PC-9 (cell line): Measurements from ENCODE around the gene HOXB6. TPM values are rescaled to one million over a fixed set of nuclear protein-coding genes. Genes with fewer than 3 reads are reported as not detected.

Experiments
- BruUV-seq: library from RNA; stranded (reverse); fragments of 400-500 nt; replicated peaks from 2 replicates; lab custom pipeline; 2021; lab: Mats Ljungman, UMichigan
- CTCF ChIA-PET: fragments of 300-600 bp; sonication (Branson Sonifier 250); formaldehyde crosslinking; loops from one replicate; lab custom pipeline; 2022; ENCODE audit warnings: antibody characterized with exemption; lab: Charles Lee
- POLR2A ChIA-PET: fragments of 300-600 bp; sonication (Branson Sonifier 250); formaldehyde crosslinking; loops from one replicate; lab custom pipeline; 2022; ENCODE audit warnings: antibody characterized with exemption; ENCODE audit not compliant: unreplicated experiment; lab: Charles Lee
- DNase-seq, 2 experiments: peaks; one replicate each; pipeline versions ENCODE4 v3.0.0 to v3.0.0-alpha.2; 2015 to 2022; ENCODE audit warnings: mixed read lengths in 1 of 2
- H2AFZ ChIP-seq: fragments of 200-600 bp; sonication (generic); 2 replicates; pipeline ENCODE4 v1.8.1; 2017; ENCODE audit warnings: antibody characterized with exemption
- H3F3A ChIP-seq: fragments of 200-600 bp; sonication (generic); 2 replicates; pipeline ENCODE4 v1.8.1; 2017; ENCODE audit warnings: antibody characterized with exemption, mild to moderate bottlenecking, low read depth; ENCODE audit not compliant: insufficient read depth
- H3K27ac ChIP-seq: fragments of 200-600 bp; sonication (generic); 2 replicates; pipeline ENCODE4 v1.6.1; 2016; ENCODE audit warnings: mixed run types
- H3K27me3 ChIP-seq: fragments of 200-600 bp; sonication (generic); 2 replicates; pipeline ENCODE4 v1.6.1; 2016; ENCODE audit warnings: low read depth, mixed run types; ENCODE audit not compliant: insufficient read depth
- H3K36me3 ChIP-seq: fragments of 200-600 bp; sonication (generic); 2 replicates; pipeline ENCODE4 v1.6.1; 2016; ENCODE audit warnings: low read depth, mixed run types
- H3K4me1 ChIP-seq: fragments of 200-600 bp; sonication (generic); replicated peaks from 2 replicates; pipeline ENCODE4 v1.6.1; 2016; ENCODE audit warnings: mixed run types; ENCODE audit not compliant: insufficient read depth
- H3K4me2 ChIP-seq: fragments of 200-600 bp; sonication (generic); 2 replicates; pipeline ENCODE4 v1.6.1; 2017; ENCODE audit warnings: mixed run types
- H3K4me3 ChIP-seq: fragments of 200-600 bp; sonication (generic); 2 replicates; pipeline ENCODE4 v1.6.1; 2016; ENCODE audit warnings: mixed run types
- H3K79me2 ChIP-seq: fragments of 200-600 bp; sonication (generic); 2 replicates; pipeline ENCODE4 v1.6.1; 2017; ENCODE audit warnings: low read depth, mixed run types
- H3K9me2 ChIP-seq: fragments of 200-600 bp; sonication (generic); 2 replicates; pipeline ENCODE4 v1.8.1; 2017; ENCODE audit warnings: mild to moderate bottlenecking; ENCODE audit not compliant: insufficient read depth
- H3K9me3 ChIP-seq: fragments of 200-600 bp; sonication (generic); 2 replicates; pipeline ENCODE4 v1.8.1; 2016; ENCODE audit warnings: low read depth; ENCODE audit not compliant: insufficient read depth
- H4K20me1 ChIP-seq: fragments of 200-600 bp; sonication (generic); 2 replicates; pipeline ENCODE4 v1.8.1; 2017; ENCODE audit not compliant: insufficient read depth
- EZH2 ChIP-seq: fragments of 200-600 bp; sonication (generic); IDR thresholded peaks from 2 replicates; pipeline ENCODE4 v1.8.0; 2017; ENCODE audit warnings: antibody characterized with exemption, low read depth
- intact Hi-C: fragments of 100-400 bp; cut with micrococcal nuclease; formaldehyde crosslinking; loops from one replicate; pipeline ENCODE4 v1.10.0; 2022; ENCODE audit not compliant: unreplicated experiment
- total RNA-seq: library from RNA; stranded (reverse); gene quantifications from 2 replicates; pipeline ENCODE4 v1.2.3, GENCODE V29; 2021
- TF ChIP-seq, protein P1 (sequence below): fragments of 200-600 bp; sonication (generic); conservative IDR thresholded peaks from 2 replicates; pipeline ENCODE4 v1.6.1; 2017; ENCODE audit warnings: mixed run types, antibody characterized with exemption, mild to moderate bottlenecking, moderate library complexity

HOXB6 gene
- total RNA-seq, 1 experiment from 2014 or later: 30.7 TPM

DNA sequence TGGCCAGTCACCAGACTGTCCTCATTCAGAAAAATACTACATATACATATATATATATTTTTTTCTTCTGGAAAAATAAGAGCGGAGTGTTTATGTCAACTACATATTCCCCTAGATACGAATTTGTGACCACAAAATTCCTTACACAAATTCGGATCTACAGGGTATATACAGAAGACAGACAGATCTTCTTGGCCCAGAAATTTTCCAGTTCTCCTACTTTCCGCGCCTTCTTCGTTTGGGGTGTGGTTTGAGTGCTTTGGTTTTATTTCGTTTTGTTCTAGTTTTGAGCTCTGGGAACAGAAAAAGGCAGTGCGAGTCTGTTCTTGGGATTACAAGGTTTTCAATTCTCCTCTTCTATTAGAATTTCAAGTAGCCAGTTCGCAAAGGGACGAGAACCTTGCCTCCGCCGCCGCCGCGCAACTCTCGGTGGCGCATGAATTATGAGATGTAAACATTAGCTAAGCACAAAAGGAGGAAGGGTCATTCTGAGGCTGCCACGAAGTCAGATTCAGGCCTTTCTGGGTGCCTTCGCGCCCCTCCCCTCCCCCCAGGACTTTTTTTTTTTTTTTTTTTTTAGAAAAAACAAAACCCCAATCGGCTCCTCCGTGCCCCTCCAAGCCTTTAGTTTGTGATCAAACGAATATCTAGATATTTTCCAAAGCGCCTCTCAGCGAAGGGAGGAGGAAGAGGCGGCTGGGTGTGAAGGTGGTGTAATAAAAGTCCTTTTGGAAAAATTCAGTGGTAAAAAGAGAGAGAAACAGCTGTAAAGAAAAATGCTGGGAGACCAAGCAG is 24.8 kb downstream of the HOXB6 start:
- no peaks in the 10 kb centered on the region for H3K9me2 ChIP-seq
- no peak overlapping the region for H3K4me2 ChIP-seq
- H3K79me2 ChIP-seq: 0 out of 2 replicates have a peak, but pooled peaks cover 5% of the 10 kb centered on the region
- no peak for TF ChIP-seq EZH2
- TF ChIP-seq, protein P1, sequence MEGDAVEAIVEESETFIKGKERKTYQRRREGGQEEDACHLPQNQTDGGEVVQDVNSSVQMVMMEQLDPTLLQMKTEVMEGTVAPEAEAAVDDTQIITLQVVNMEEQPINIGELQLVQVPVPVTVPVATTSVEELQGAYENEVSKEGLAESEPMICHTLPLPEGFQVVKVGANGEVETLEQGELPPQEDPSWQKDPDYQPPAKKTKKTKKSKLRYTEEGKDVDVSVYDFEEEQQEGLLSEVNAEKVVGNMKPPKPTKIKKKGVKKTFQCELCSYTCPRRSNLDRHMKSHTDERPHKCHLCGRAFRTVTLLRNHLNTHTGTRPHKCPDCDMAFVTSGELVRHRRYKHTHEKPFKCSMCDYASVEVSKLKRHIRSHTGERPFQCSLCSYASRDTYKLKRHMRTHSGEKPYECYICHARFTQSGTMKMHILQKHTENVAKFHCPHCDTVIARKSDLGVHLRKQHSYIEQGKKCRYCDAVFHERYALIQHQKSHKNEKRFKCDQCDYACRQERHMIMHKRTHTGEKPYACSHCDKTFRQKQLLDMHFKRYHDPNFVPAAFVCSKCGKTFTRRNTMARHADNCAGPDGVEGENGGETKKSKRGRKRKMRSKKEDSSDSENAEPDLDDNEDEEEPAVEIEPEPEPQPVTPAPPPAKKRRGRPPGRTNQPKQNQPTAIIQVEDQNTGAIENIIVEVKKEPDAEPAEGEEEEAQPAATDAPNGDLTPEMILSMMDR: no peak
- no peaks in the 10 kb centered on the region for H3K4me1 ChIP-seq
- no TSS peak for BruUV-seq
- H3K27me3 ChIP-seq: no peaks in the 10 kb centered on the region
- H3F3A ChIP-seq: no peaks in the 10 kb centered on the region
- no peak for DNase-seq
- ChIA-PET POLR2A (no interaction called here), CTCF (interaction anchor here (0.5 to 0.7 kb wide), 2 partner anchors 249 to 273 kb away, joined by 3 to 6 read pairs; no protein-coding TSS in a partner anchor)
- H3K27ac ChIP-seq: no peak overlapping the region
- H2AFZ ChIP-seq: no peak overlapping the region
- no peaks in the 10 kb centered on the region for H4K20me1 ChIP-seq
- H3K4me3 ChIP-seq: no peak overlapping the region
- no peaks in the 10 kb centered on the region for H3K9me3 ChIP-seq
- H3K36me3 ChIP-seq: no peaks in the 10 kb centered on the region
- intact Hi-C loops: no loop called here

DNA sequence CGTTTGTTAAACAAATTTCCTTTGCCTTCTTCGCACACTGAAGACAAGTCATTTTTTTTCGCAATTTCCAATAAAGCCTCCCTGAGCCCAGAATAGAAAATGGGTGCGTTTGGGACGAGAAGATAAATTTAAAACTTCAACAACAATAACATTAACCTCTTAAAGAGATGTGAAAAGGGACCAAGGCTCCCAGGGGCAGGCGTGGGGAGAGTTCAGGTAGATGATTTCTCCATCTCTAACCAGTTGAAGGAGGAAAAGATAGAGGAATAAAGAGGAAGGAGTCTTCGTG is 25.4 kb downstream of the HOXB6 start:
- no peak overlapping the region for H3K27ac ChIP-seq
- intact Hi-C loops: no loop called here
- no peaks in the 10 kb centered on the region for H3K36me3 ChIP-seq
- POLR2A ChIA-PET: no interaction called here
- H3F3A ChIP-seq: no peaks in the 10 kb centered on the region
- no peak overlapping the region for H3K4me2 ChIP-seq
- no peaks in the 10 kb centered on the region for H3K9me2 ChIP-seq
- CTCF ChIA-PET: interaction anchor here (0.7 kb wide), 1 partner anchor 272 kb away, joined by 6 read pairs; no protein-coding TSS in a partner anchor
- DNase-seq: no peak
- no TSS peak for BruUV-seq
- H3K4me3 ChIP-seq: no peak overlapping the region
- H3K27me3 ChIP-seq: no peaks in the 10 kb centered on the region
- no peaks in the 10 kb centered on the region for H3K9me3 ChIP-seq
- TF ChIP-seq, protein P1: no peak
- TF ChIP-seq EZH2: no peak
- H3K4me1 ChIP-seq: no peaks in the 10 kb centered on the region
- no peaks in the 10 kb centered on the region for H4K20me1 ChIP-seq
- no peak overlapping the region for H2AFZ ChIP-seq
- 0 out of 2 replicates have a peak, but pooled peaks cover 3% of the 10 kb centered on the region for H3K79me2 ChIP-seq

DNA sequence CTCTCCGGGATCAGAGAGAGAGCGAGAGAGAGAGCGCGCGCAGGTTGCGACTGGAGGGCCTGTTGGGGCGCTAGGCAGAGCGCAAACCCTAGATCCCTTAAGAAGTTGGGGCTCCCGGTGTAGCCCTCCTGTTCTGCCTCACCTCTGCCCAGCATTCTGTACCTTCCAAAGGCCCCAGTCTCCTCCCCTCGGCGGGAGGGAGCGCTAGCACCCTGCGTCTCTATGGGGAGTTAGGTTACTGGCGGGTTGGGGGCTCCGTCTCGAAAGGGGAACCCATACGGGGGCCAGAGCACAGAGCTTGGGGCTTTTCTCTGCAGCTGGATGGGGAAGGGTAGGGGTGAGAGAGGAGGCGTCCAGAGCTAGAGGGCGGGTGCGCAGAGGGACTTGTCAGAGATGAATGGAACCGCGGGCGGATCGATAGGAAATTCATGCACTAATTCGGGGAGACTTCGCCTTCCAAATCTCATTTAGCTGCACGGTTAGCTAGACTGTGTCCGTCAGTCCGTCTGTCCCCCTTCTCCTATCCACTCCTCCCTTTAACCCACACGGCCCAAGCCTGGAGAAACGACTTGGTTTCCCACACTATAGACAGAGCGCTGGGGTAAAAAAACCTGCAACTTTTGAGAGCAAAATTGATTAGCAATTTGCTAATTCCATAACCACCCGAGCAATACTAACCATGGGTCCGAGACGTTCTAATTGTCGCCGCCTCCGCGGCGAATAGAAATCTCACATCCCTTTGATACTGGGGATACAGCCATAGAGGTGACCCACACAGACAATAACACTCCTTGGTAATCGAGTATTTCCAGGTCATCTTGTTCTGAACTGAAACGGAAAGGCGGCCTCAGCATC is 25.9 kb downstream of the HOXB6 start:
- Histone ChIP-seq H3K79me2 (no peaks in the 10 kb centered on the region), H3F3A (no peaks in the 10 kb centered on the region), H3K4me3 (no peak overlapping the region), H3K36me3 (no peaks in the 10 kb centered on the region), H3K27me3 (no peaks in the 10 kb centered on the region), H3K4me1 (no peaks in the 10 kb centered on the region), H3K27ac (no peak overlapping the region), H3K9me3 (no peaks in the 10 kb centered on the region), H2AFZ (no peak overlapping the region), H3K4me2 (no peak overlapping the region), H4K20me1 (no peaks in the 10 kb centered on the region), H3K9me2 (no peaks in the 10 kb centered on the region)
- intact Hi-C loops: no loop called here
- POLR2A ChIA-PET: no interaction called here
- no TSS peak for BruUV-seq
- no peak for DNase-seq
- CTCF ChIA-PET: no interaction called here
- TF ChIP-seq, protein P1: no peak
